MM.1S (cell line): ENCODE measurements around the gene MKRN1.

Experiments
- DNase-seq: peaks from one replicate; pipeline ENCODE4 v3.0.0-alpha.2; 2015
- H2AFZ ChIP-seq: fragments of 300-600 bp; sonication (generic); 2 replicates; pipeline ENCODE4 v1.6.0; 2016; ENCODE audit warnings: antibody characterized with exemption, low read length
- H3F3A ChIP-seq: fragments of 300-600 bp; sonication (generic); 2 replicates; pipeline ENCODE4 v1.6.1; 2016; ENCODE audit warnings: mild to moderate bottlenecking, antibody characterized with exemption, low read length, moderate library complexity, mixed read lengths; ENCODE audit not compliant: insufficient read depth
- H3K27ac ChIP-seq: fragments of 300-600 bp; sonication (generic); 2 replicates; pipeline ENCODE4 v1.5.1; 2016; ENCODE audit warnings: mild to moderate bottlenecking, low read length
- H3K27me3 ChIP-seq: fragments of 300-600 bp; sonication (generic); replicated peaks from 2 replicates; pipeline ENCODE4 v1.6.0; 2016; ENCODE audit warnings: low read length; ENCODE audit not compliant: insufficient read depth
- H3K36me3 ChIP-seq: fragments of 300-600 bp; sonication (generic); replicated peaks from 2 replicates; pipeline ENCODE4 v1.6.1; 2016; ENCODE audit warnings: mild to moderate bottlenecking, low read length, mixed read lengths; ENCODE audit not compliant: insufficient read depth
- H3K4me1 ChIP-seq: fragments of 300-600 bp; sonication (generic); 2 replicates; pipeline ENCODE4 v1.6.1; 2016; ENCODE audit warnings: low read length, mixed read lengths
- H3K4me2 ChIP-seq: fragments of 300-600 bp; sonication (generic); 2 replicates; pipeline ENCODE4 v1.6.0; 2016; ENCODE audit warnings: low read depth, low read length
- H3K4me3 ChIP-seq: fragments of 300-600 bp; sonication (generic); 2 replicates; pipeline ENCODE4 v1.5.1; 2016; ENCODE audit warnings: low read length, mixed read lengths
- H3K79me2 ChIP-seq: fragments of 300-600 bp; sonication (generic); 2 replicates; pipeline ENCODE4 v1.6.1; 2016; ENCODE audit warnings: mixed run types, low read length, mixed read lengths
- H3K9ac ChIP-seq: fragments of 300-600 bp; sonication (generic); 2 replicates; pipeline ENCODE4 v1.6.1; 2016; ENCODE audit warnings: low read length, mixed read lengths
- H3K9me2 ChIP-seq: fragments of 300-600 bp; sonication (generic); replicated peaks from 2 replicates; pipeline ENCODE4 v1.6.1; 2016; ENCODE audit warnings: mild to moderate bottlenecking, low read length, mixed read lengths; ENCODE audit not compliant: insufficient read depth
- H3K9me3 ChIP-seq: fragments of 300-600 bp; sonication (generic); replicated peaks from 2 replicates; pipeline ENCODE4 v1.6.1; 2016; ENCODE audit warnings: mild to moderate bottlenecking, low read length, mixed read lengths; ENCODE audit not compliant: insufficient read depth
- H4K20me1 ChIP-seq: fragments of 300-600 bp; sonication (generic); 2 replicates; pipeline ENCODE4 v1.6.1; 2016; ENCODE audit warnings: mild to moderate bottlenecking, low read length, moderate library complexity, mixed read lengths; ENCODE audit not compliant: insufficient read depth
- EZH2 ChIP-seq: fragments of 300-600 bp; sonication (generic); optimal IDR thresholded peaks from 2 replicates; pipeline ENCODE3; 2017; ENCODE audit warnings: low read depth, mild to moderate bottlenecking, antibody characterized with exemption, low read length, mixed read lengths
- EZH2phosphoT487 ChIP-seq: fragments of 300-600 bp; sonication (generic); IDR thresholded peaks from 2 replicates; pipeline ENCODE4 v1.6.1; 2018; ENCODE audit warnings: antibody characterized with exemption, low read length
- TF ChIP-seq, protein P1 (sequence below): fragments of 300-600 bp; sonication (generic); IDR thresholded peaks from 2 replicates; pipeline ENCODE4 v1.5.1; 2016; ENCODE audit warnings: antibody characterized with exemption, low read length, mixed read lengths

Gene MKRN1

DNA sequence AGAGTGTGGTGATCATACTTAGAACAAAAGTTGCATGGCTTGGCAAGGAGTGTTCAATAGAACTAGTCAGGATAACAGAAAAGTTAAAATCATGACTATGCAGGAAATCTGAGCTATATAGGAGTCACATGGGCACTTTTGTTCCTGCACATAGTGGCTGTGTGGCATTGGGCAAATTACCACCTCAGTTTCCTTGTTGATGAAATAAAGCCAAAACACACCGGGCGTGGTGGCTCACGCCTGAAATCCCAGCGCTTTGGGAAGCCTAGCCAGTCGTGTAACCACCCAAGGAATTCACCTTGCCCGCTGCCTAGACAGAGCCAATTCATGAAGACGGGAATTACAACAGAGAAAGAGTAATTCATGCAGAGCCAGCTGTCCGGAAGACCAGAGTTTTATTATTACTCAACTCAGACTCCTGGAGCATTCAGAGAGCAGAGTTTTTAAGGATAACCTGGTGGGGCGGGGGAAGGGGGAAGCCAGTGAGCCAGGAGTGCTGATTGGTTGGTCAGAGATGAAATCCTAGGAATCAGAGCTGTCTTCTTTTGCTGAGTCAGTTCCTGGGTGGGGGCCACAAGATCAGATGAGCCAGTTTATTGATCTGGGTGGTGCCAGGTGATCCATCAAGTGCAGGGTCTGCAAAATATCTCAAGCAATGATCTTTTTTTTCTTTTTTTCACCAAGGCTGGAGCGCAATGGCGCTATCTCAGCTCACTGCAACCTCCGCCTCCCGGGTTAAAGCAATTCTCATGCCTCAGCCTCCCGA, 6.4 kb upstream of the MKRN1 start:
- Histone ChIP-seq H2AFZ (no peak overlapping the region), H3K9me3 (no peaks in the 10 kb centered on the region), H3F3A (no peaks in the 10 kb centered on the region), H3K79me2 (no peaks in the 10 kb centered on the region), H3K27ac (no peak overlapping the region), H4K20me1 (no peaks in the 10 kb centered on the region), H3K4me1 (no peaks in the 10 kb centered on the region), H3K4me3 (no peak overlapping the region), H3K4me2 (no peak overlapping the region), H3K9ac (no peak overlapping the region), H3K36me3 (no peaks in the 10 kb centered on the region), H3K27me3 (peaks cover 24% of the 10 kb centered on the region), H3K9me2 (no peaks in the 10 kb centered on the region)
- DNase-seq = no peak
- TF ChIP-seq, protein P1, sequence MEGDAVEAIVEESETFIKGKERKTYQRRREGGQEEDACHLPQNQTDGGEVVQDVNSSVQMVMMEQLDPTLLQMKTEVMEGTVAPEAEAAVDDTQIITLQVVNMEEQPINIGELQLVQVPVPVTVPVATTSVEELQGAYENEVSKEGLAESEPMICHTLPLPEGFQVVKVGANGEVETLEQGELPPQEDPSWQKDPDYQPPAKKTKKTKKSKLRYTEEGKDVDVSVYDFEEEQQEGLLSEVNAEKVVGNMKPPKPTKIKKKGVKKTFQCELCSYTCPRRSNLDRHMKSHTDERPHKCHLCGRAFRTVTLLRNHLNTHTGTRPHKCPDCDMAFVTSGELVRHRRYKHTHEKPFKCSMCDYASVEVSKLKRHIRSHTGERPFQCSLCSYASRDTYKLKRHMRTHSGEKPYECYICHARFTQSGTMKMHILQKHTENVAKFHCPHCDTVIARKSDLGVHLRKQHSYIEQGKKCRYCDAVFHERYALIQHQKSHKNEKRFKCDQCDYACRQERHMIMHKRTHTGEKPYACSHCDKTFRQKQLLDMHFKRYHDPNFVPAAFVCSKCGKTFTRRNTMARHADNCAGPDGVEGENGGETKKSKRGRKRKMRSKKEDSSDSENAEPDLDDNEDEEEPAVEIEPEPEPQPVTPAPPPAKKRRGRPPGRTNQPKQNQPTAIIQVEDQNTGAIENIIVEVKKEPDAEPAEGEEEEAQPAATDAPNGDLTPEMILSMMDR = no peak
- TF ChIP-seq EZH2 = no peak
- TF ChIP-seq EZH2phosphoT487 = no peak

DNA sequence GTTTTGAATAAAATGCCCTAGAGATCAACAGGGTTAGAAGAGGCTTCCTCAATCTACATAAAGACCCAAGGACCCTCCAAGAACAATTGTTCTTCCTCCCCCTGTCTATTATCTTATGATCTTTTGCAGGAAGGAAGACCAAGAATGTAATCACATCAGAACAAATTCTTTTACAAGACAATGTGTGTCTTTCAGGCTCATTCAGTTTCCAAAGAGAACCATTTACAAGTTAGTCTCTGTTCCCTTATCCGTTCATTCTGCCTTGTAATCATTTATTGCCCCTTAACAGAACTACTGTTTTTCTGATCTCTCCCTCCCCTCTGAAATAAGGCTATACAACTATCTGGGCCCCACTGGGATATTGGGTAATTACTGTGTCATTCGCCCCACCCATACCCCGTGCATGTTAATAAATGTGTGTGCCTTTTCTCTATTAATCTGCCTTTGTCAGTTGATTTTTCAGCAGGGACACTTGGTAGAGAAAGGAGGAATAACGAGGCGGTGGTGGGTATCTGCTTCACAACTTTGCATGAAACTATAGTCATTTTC, 5.7 kb upstream of the MKRN1 start:
- Histone ChIP-seq H3K27ac (no peak overlapping the region), H3K4me2 (no peak overlapping the region), H3K27me3 (peaks cover 26% of the 10 kb centered on the region)

DNA sequence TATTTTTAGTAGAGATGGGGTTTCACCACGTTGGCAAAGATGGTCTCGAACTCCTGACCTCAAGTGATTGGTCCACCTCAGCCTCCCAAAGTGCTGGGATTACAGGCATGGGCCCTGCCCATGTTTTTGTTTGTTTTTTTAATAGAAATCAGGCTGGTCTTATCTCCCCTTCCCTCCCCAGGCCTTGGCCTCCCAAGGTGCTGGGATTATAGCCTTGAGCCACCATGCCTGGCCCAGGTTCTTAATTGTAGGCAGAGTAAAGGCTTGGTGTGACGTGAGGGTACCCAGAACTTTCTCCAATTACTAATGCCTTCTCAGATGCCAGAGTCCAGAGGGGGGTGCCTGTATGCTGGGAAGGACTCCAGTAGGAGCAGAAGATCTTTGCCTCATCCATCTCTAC, 5.2 kb upstream of the MKRN1 start:
- no peak for DNase-seq
- Histone ChIP-seq H3K4me1 (no peaks in the 10 kb centered on the region), H3K36me3 (no peaks in the 10 kb centered on the region), H3F3A (peaks cover 3% of the 10 kb centered on the region; the same call in 1 of the 2 replicates), H3K4me2 (no peak overlapping the region), H3K9ac (no peak overlapping the region), H3K79me2 (no peaks in the 10 kb centered on the region), H3K9me2 (no peaks in the 10 kb centered on the region), H3K27me3 (peaks cover 26% of the 10 kb centered on the region), H3K9me3 (no peaks in the 10 kb centered on the region), H3K27ac (no peak overlapping the region), H3K4me3 (no peak overlapping the region), H4K20me1 (no peaks in the 10 kb centered on the region), H2AFZ (no peak overlapping the region)
- TF ChIP-seq EZH2phosphoT487 = no peak
- no peak for TF ChIP-seq EZH2
- TF ChIP-seq, protein P1 = no peak

More for the DNA sequence above, 5.7 kb upstream of the MKRN1 start:
- H3K9me2 ChIP-seq = no peaks in the 10 kb centered on the region
- H2AFZ ChIP-seq = no peak overlapping the region
- H3K9me3 ChIP-seq = no peaks in the 10 kb centered on the region
- no peak for DNase-seq
- no peaks in the 10 kb centered on the region for H4K20me1 ChIP-seq
- no peak overlapping the region for H3K4me3 ChIP-seq
- no peaks in the 10 kb centered on the region for H3K4me1 ChIP-seq
- H3K79me2 ChIP-seq = no peaks in the 10 kb centered on the region
- H3K36me3 ChIP-seq = no peaks in the 10 kb centered on the region
- H3F3A ChIP-seq = no peaks in the 10 kb centered on the region
- TF ChIP-seq EZH2phosphoT487 (no peak), EZH2 (no peak)
- TF ChIP-seq, protein P1 = no peak
- H3K9ac ChIP-seq = no peak overlapping the region
